WTC11 (cell line): ENCODE results near the gene GPR12. TPM values are rescaled to one million over a fixed set of nuclear protein-coding genes. Genes with fewer than 3 reads are reported as not detected.

Source experiments
- ATAC-seq: fragments of 200-7000 bp; cut with Tn5 transposase; 2 replicates; pipeline ENCODE4 v1.10.0; 2021; ENCODE audit warnings: mild to moderate bottlenecking, moderate library complexity
- CTCF ChIA-PET: fragments of 300-600 bp; sonication (Branson Sonifier 250); formaldehyde crosslinking; loops from one replicate; lab custom pipeline; 2021; ENCODE audit warnings: antibody characterized with exemption; lab: Charles Lee
- POLR2A ChIA-PET: fragments of 350-600 bp; sonication (Branson Sonifier 250); formaldehyde crosslinking; loops from one replicate; lab custom pipeline; 2021; ENCODE audit warnings: antibody characterized with exemption; lab: Charles Lee
- DNase-seq: peaks from one replicate; pipeline ENCODE4 v3.0.0; 2021; ENCODE audit warnings: low spot score
- H3K27ac Mint-ChIP-seq: 2 replicates; pipeline ENCODE4 v1.8.0; 2021; ENCODE audit warnings: mixed read lengths
- H3K27me3 Mint-ChIP-seq: 2 replicates; pipeline ENCODE4 v1.8.0; 2021; ENCODE audit warnings: low read depth, mild to moderate bottlenecking, moderate library complexity, mixed read lengths
- H3K36me3 Mint-ChIP-seq: 2 replicates; pipeline ENCODE4 v1.8.0; 2021; ENCODE audit warnings: mixed read lengths
- H3K4me1 Mint-ChIP-seq: 2 replicates; pipeline ENCODE4 v1.8.0; 2022; ENCODE audit warnings: mixed read lengths
- H3K4me3 Mint-ChIP-seq: 2 replicates; pipeline ENCODE4 v1.8.0; 2021; ENCODE audit warnings: mild to moderate bottlenecking, moderate library complexity, mixed read lengths
- H3K9me3 Mint-ChIP-seq: 2 replicates; pipeline ENCODE4 v1.8.0; 2021; ENCODE audit warnings: mixed read lengths
- CBFB ChIP-seq: sonication (generic); formaldehyde crosslinking; IDR thresholded peaks from 2 replicates; pipeline ENCODE4 v1.8.1; 2022; ENCODE audit warnings: mild to moderate bottlenecking, low read depth, missing genetic modification reagents
- E2F5 ChIP-seq: sonication (generic); formaldehyde crosslinking; IDR thresholded peaks from 2 replicates; pipeline ENCODE4 v1.8.1; 2022; ENCODE audit warnings: mild to moderate bottlenecking, moderate library complexity, missing genetic modification reagents
- ELF4 ChIP-seq: sonication (generic); formaldehyde crosslinking; IDR thresholded peaks from 2 replicates; pipeline ENCODE4 v1.8.1; 2022; ENCODE audit warnings: low read depth, mild to moderate bottlenecking, moderate library complexity, missing genetic modification reagents
- ESRRA ChIP-seq: sonication (generic); formaldehyde crosslinking; IDR thresholded peaks from 2 replicates; pipeline ENCODE4 v1.8.1; 2022; ENCODE audit warnings: mild to moderate bottlenecking, missing genetic modification reagents, borderline replicate concordance
- ETV6 ChIP-seq: sonication (generic); formaldehyde crosslinking; IDR thresholded peaks from 2 replicates; pipeline ENCODE4 v1.8.1; 2022; ENCODE audit warnings: mild to moderate bottlenecking, missing genetic modification reagents
- FOXP4 ChIP-seq: sonication (generic); formaldehyde crosslinking; IDR thresholded peaks from 2 replicates; pipeline ENCODE4 v1.8.0; 2022; ENCODE audit warnings: mild to moderate bottlenecking, missing genetic modification reagents
- JAZF1 ChIP-seq: fragments of 250-450 bp; sonication (Bioruptor Pico); IDR thresholded peaks from 2 replicates; pipeline ENCODE4 v1.9.0; 2021; ENCODE audit warnings: moderate library complexity, mild to moderate bottlenecking, inconsistent platforms
- MYBL2 ChIP-seq: sonication (generic); formaldehyde crosslinking; IDR thresholded peaks from 2 replicates; pipeline ENCODE4 v1.8.1; 2023; ENCODE audit warnings: mild to moderate bottlenecking, moderate library complexity, missing genetic modification reagents
- RORB ChIP-seq: fragments of 250-450 bp; sonication (Bioruptor Pico); IDR thresholded peaks from 2 replicates; pipeline ENCODE4 v1.9.0; 2021; ENCODE audit warnings: mild to moderate bottlenecking
- SP1 ChIP-seq: sonication (generic); formaldehyde crosslinking; conservative IDR thresholded peaks from 2 replicates; pipeline ENCODE4 v1.8.1; 2022; ENCODE audit warnings: missing genetic modification reagents
- TEAD1 ChIP-seq: sonication (generic); formaldehyde crosslinking; IDR thresholded peaks from 2 replicates; pipeline ENCODE4 v1.8.0; 2022; ENCODE audit warnings: mild to moderate bottlenecking, missing genetic modification reagents
- ZNF138 ChIP-seq: sonication (generic); formaldehyde crosslinking; conservative IDR thresholded peaks from 2 replicates; pipeline ENCODE4 v1.8.1; 2022; ENCODE audit warnings: mild to moderate bottlenecking, moderate library complexity, missing genetic modification reagents
- ZNF317 ChIP-seq: sonication (generic); formaldehyde crosslinking; IDR thresholded peaks from 2 replicates; pipeline ENCODE4 v1.8.1; 2023; ENCODE audit warnings: low read depth, mild to moderate bottlenecking, moderate library complexity, missing genetic modification reagents, borderline replicate concordance
- ZNF512 ChIP-seq: sonication (generic); formaldehyde crosslinking; IDR thresholded peaks from 2 replicates; pipeline ENCODE4 v1.8.1; 2022; ENCODE audit warnings: missing genetic modification reagents, borderline replicate concordance
- ZNF671 ChIP-seq: fragments of 250-450 bp; sonication (Bioruptor Pico); IDR thresholded peaks from 2 replicates; pipeline ENCODE4 v1.8.0; 2021; ENCODE audit warnings: mild to moderate bottlenecking
- ZSCAN18 ChIP-seq: fragments of 250-450 bp; sonication (Bioruptor Pico); IDR thresholded peaks from 2 replicates; pipeline ENCODE4 v2.1.2; 2022; ENCODE audit warnings: mild to moderate bottlenecking, moderate library complexity
- total RNA-seq: library from RNA; stranded (reverse); gene quantifications from 3 replicates; pipeline ENCODE4 v1.2.3, GENCODE V29; 2021
- TF ChIP-seq, protein P1 (sequence below): fragments of 250-450 bp; sonication (Bioruptor Pico); IDR thresholded peaks from 2 replicates; pipeline ENCODE4 v1.9.0; 2021; ENCODE audit warnings: mild to moderate bottlenecking
- TF ChIP-seq, protein P2 (sequence below): sonication (generic); formaldehyde crosslinking; IDR thresholded peaks from 2 replicates; pipeline ENCODE4 v1.8.0; 2022; ENCODE audit warnings: mild to moderate bottlenecking, missing genetic modification reagents
- TF ChIP-seq, protein P3 (sequence below): sonication (generic); formaldehyde crosslinking; IDR thresholded peaks from 2 replicates; pipeline ENCODE4 v1.8.0; 2022; ENCODE audit warnings: mild to moderate bottlenecking, missing genetic modification reagents

The GPR12 gene
- total RNA-seq, 1 experiment from 2014 or later, result 0.07 TPM

DNA sequence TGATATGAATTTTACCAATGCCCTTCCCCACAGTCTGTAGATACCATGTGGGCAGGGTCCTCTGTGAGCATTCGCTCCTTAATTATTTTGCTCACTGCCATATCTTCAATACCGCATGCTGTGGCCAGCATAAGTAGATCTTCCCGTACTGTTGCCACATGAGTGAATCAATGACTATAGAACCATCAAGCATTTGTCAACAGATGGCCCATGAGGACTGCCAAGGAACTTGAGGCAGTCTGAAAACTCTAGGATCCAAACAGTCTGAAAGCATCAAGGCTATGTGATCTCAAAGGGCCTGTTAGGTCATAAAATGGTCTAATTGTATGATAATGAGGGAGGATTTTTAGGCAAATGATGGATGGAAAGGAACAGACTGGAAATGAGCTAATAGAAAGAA, 27.4 kb upstream of the GPR12 start:
- H3K4me3 Mint-ChIP-seq, result no peak overlapping the region

More for the DNA sequence above, 27.4 kb upstream of the GPR12 start:
- Mint-ChIP-seq H3K27ac (no peak overlapping the region), H3K9me3 (peaks cover 8% of the 10 kb centered on the region), H3K4me1 (peaks cover 38% of the 10 kb centered on the region), H3K36me3 (no peaks in the 10 kb centered on the region), H3K27me3 (no peaks in the 10 kb centered on the region; the same call in none of the 2 replicates)
- DNase-seq (no peak), ATAC-seq (no peak)
- TF ChIP-seq CBFB (CRISPR knock-in tag) (no peak), E2F5 (CRISPR knock-in tag) (no peak), ZNF512 (CRISPR knock-in tag) (no peak), ELF4 (CRISPR knock-in tag) (no peak), FOXP4 (CRISPR knock-in tag) (no peak), ZNF671 (CRISPR knock-in tag) (no peak), SP1 (CRISPR knock-in tag) (no peak), ZNF317 (no peak), JAZF1 (CRISPR knock-in tag) (no peak), ZNF138 (no peak), ETV6 (CRISPR knock-in tag) (no peak), MYBL2 (CRISPR knock-in tag) (no peak), ESRRA (CRISPR knock-in tag) (no peak), RORB (CRISPR knock-in tag) (no peak), ZSCAN18 (no peak), TEAD1 (CRISPR knock-in tag) (no peak)
- TF ChIP-seq, protein P1, sequence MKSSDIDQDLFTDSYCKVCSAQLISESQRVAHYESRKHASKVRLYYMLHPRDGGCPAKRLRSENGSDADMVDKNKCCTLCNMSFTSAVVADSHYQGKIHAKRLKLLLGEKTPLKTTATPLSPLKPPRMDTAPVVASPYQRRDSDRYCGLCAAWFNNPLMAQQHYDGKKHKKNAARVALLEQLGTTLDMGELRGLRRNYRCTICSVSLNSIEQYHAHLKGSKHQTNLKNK (CRISPR knock-in tag), result no peak
- TF ChIP-seq, protein P2, sequence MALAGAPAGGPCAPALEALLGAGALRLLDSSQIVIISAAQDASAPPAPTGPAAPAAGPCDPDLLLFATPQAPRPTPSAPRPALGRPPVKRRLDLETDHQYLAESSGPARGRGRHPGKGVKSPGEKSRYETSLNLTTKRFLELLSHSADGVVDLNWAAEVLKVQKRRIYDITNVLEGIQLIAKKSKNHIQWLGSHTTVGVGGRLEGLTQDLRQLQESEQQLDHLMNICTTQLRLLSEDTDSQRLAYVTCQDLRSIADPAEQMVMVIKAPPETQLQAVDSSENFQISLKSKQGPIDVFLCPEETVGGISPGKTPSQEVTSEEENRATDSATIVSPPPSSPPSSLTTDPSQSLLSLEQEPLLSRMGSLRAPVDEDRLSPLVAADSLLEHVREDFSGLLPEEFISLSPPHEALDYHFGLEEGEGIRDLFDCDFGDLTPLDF (CRISPR knock-in tag), result no peak
- TF ChIP-seq, protein P3, sequence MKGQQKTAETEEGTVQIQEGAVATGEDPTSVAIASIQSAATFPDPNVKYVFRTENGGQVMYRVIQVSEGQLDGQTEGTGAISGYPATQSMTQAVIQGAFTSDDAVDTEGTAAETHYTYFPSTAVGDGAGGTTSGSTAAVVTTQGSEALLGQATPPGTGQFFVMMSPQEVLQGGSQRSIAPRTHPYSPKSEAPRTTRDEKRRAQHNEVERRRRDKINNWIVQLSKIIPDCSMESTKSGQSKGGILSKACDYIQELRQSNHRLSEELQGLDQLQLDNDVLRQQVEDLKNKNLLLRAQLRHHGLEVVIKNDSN, result no peak
- CTCF ChIA-PET, result no interaction called here
- POLR2A ChIA-PET, result no interaction called here
